Body of pancreas (tissue), 4 donors: ENCODE results near the gene SLC4A8. TPM values are rescaled to one million over a fixed set of nuclear protein-coding genes. Genes with fewer than 3 reads are reported as not detected.

Experiments
- ATAC-seq: fragments of 150-250 bp; one replicate; pipeline ENCODE4 v1.9.1; 2016
- DNase-seq, 4 donors: peaks; one replicate each; pipeline ENCODE4 v3.0.0-alpha.2; 2019
- H3K27ac ChIP-seq, 4 donors: fragments of 200-600 bp; sonication (generic); 1 replicate in 3 of 4; 2 replicates in 1 of 4; pipeline versions ENCODE4 v1.5.1 to v1.6.1; 2016 to 2019; ENCODE audit warnings: mild to moderate bottlenecking in 1 of 4, mixed read lengths in 1 of 4, moderate library complexity in 1 of 4
- H3K27me3 ChIP-seq, 2 donors: fragments of 200-600 bp; sonication (generic); one replicate each; pipeline ENCODE4 v1.6.0; 2016; ENCODE audit warnings: mild to moderate bottlenecking in 1 of 2
- H3K36me3 ChIP-seq, 2 donors: fragments of 200-600 bp; sonication (generic); replicated peaks in 1 of 2; 2 replicates each; pipeline ENCODE4 v1.5.1; 2016; ENCODE audit warnings: low read depth in 2 of 2; ENCODE audit not compliant: insufficient read depth in 1 of 2
- H3K4me1 ChIP-seq: fragments of 200-600 bp; sonication (generic); one replicate; pipeline ENCODE4 v1.6.0; 2016
- H3K4me3 ChIP-seq, 2 donors: fragments of 200-600 bp; sonication (generic); 1 replicate in 1 of 2; 2 replicates in 1 of 2; pipeline ENCODE4 v1.5.1; 2016 to 2019
- H3K9me3 ChIP-seq, 3 donors: fragments of 200-600 bp; sonication (generic); 1 replicate in 2 of 3; 2 replicates in 1 of 3; pipeline ENCODE4 v1.5.1; 2016
- CTCF ChIP-seq, 7 experiments: fragments of 450-650 bp in 4 of 7; fragments of 200-600 bp in 3 of 7; sonication (generic) in 3 of 7; IDR thresholded peaks; one replicate each; pipeline ENCODE4 v1.5.1; 2016 to 2019; ENCODE audit warnings: antibody characterized with exemption in 7 of 7
- POLR2A ChIP-seq, 3 donors: fragments of 450-650 bp; IDR thresholded peaks; one replicate each; pipeline ENCODE4 v1.6.1; 2016; ENCODE audit warnings: antibody characterized with exemption in 3 of 3, mild to moderate bottlenecking in 2 of 3
- WGBS, 2 donors: methylation state at CpG; one replicate each; pipeline ENCODE4 v1.1.5; 2017; 5-methylcytosine and 5-hydroxymethylcytosine counted together
- intact Hi-C: fragments of 100-400 bp; cut with DNase I; formaldehyde crosslinking; loops from one replicate; pipeline ENCODE4 v1.15.1; 2023
- total RNA-seq, 2 donors: library from RNA; depleted of rRNA; stranded (reverse); fragments of >200 nt; gene quantifications; one replicate each; pipeline ENCODE4 v1.1.0, GENCODE V29; 2016

The SLC4A8 gene
- total RNA-seq, 2 donors from 2014 or later = 1.6 to 2.3 TPM

- H3K4me1 ChIP-seq = no peaks in the 10 kb centered on the region
- WGBS, 2 donors = 86 to 89% methylated on average over 6 of the region's 6 CpGs
- TF ChIP-seq POLR2A (IDR thresholded peaks at IDR 0.05) = no peak
- TF ChIP-seq CTCF (IDR thresholded peaks at IDR 0.05) = no peak
- intact Hi-C loops = no loop called here
- H3K36me3 ChIP-seq = no peaks in the 10 kb centered on the region
- H3K9me3 ChIP-seq = no peaks in the 10 kb centered on the region
- DNase-seq (no peak), ATAC-seq (no peak)
- H3K27ac ChIP-seq = no peak overlapping the region
- H3K4me3 ChIP-seq = no peak overlapping the region
- H3K27me3 ChIP-seq = no peaks in the 10 kb centered on the region
Observed at GRCh38 chr12:51505360-51506105, 80.9 kb downstream of the SLC4A8 start.

GRCh38 chr12:51507178-51507577, 82.5 kb downstream of the SLC4A8 start:
- TF ChIP-seq POLR2A (IDR thresholded peaks at IDR 0.05) (no peak), CTCF (IDR thresholded peaks at IDR 0.05) (no peak)
- H3K27ac ChIP-seq = no peak overlapping the region
- intact Hi-C loops = no loop called here
- DNase-seq = no peak
- no peaks in the 10 kb centered on the region for H3K4me1 ChIP-seq
- 93 to 96% methylated on average over 6 of the region's 6 CpGs for WGBS, 2 donors
- ATAC-seq = no peak
- H3K4me3 ChIP-seq = no peak overlapping the region
- no peaks in the 10 kb centered on the region for H3K9me3 ChIP-seq
- H3K27me3 ChIP-seq = no peaks in the 10 kb centered on the region
- H3K36me3 ChIP-seq = no peaks in the 10 kb centered on the region

GRCh38 chr12:51508285-51508684, 83.7 kb downstream of the SLC4A8 start:
- H3K4me3 ChIP-seq = no peak overlapping the region
- H3K4me1 ChIP-seq = no peaks in the 10 kb centered on the region
- no peaks in the 10 kb centered on the region for H3K36me3 ChIP-seq
- ATAC-seq (no peak), DNase-seq (no peak)
- H3K27ac ChIP-seq = no peak overlapping the region
- intact Hi-C loops = no loop called here
- TF ChIP-seq POLR2A (IDR thresholded peaks at IDR 0.05) (no peak), CTCF (IDR thresholded peaks at IDR 0.05) (no peak)
- H3K9me3 ChIP-seq = no peaks in the 10 kb centered on the region
- H3K27me3 ChIP-seq = no peaks in the 10 kb centered on the region
- 83 to 93% methylated on average over 5 of the region's 5 CpGs for WGBS, 2 donors

GRCh38 chr12:51511546-51512260, 87.1 kb downstream of the SLC4A8 start:
- no peaks in the 10 kb centered on the region for H3K27me3 ChIP-seq
- no peak overlapping the region for H3K27ac ChIP-seq

More at GRCh38 chr12:51511546-51512260, 87.1 kb downstream of the SLC4A8 start:
- DNase-seq (no peak), ATAC-seq (no peak)
- H3K4me1 ChIP-seq = no peaks in the 10 kb centered on the region
- no peak for TF ChIP-seq CTCF (IDR thresholded peaks at IDR 0.05)
- TF ChIP-seq POLR2A (IDR thresholded peaks at IDR 0.05) = no peak
- H3K9me3 ChIP-seq = no peaks in the 10 kb centered on the region
- H3K4me3 ChIP-seq = no peak overlapping the region
- WGBS, 2 donors = 88 to 91% methylated on average over 5 to 7 of the region's 7 CpGs
- H3K36me3 ChIP-seq = no peaks in the 10 kb centered on the region
- intact Hi-C loops = no loop called here
